ENCODE results near the gene TCP11L2.

DNA sequence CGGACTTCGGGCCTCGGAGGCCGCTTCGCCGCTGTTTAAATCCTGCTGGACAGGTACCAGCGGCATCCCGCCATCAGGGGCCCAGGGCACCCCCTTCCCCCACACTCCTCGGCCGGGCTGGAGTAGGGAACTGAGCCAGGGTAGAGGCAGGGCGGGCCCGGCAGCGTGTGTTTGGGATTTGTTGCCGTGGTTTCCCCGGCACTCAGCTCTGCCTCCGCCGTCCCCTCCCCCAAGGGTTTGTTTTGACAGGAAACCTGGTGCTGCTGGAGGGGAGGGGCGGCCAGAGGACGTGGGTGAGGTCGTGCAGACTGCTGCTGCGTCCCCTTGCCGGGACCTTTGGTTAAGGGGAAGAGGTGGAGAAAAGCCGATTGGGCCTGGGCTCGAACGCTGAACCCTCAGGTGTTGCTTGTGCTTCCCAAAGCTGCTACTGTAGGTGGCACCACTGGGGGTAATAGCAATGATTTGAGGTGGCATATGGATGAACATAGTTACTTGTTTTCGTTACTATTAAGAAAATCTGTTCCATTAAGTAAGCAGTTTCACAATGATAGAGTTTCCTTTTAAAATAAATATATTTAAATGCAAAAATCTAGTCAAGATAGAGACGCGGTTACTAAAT lies 778 bp downstream of the TCP11L2 start:
- TF ChIP-seq POLR2A (IDR thresholded peaks at IDR 0.05; ENCODE audit: low read length): peak; percentile 11
- TF ChIP-seq GATA1 (IDR thresholded peaks at IDR 0.05; ENCODE audit: low read depth, low read length): no peak
